ENCODE data around the gene RASL11B. TPM values are rescaled to one million over a fixed set of nuclear protein-coding genes. Genes with fewer than 3 reads are reported as not detected.

RASL11B gene, protein sequence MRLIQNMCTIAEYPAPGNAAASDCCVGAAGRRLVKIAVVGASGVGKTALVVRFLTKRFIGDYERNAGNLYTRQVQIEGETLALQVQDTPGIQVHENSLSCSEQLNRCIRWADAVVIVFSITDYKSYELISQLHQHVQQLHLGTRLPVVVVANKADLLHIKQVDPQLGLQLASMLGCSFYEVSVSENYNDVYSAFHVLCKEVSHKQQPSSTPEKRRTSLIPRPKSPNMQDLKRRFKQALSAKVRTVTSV
- under 1 TPM in 2 of 4 donors, not detected in 2; 0.55 to 0.64 TPM for total RNA-seq

DNA sequence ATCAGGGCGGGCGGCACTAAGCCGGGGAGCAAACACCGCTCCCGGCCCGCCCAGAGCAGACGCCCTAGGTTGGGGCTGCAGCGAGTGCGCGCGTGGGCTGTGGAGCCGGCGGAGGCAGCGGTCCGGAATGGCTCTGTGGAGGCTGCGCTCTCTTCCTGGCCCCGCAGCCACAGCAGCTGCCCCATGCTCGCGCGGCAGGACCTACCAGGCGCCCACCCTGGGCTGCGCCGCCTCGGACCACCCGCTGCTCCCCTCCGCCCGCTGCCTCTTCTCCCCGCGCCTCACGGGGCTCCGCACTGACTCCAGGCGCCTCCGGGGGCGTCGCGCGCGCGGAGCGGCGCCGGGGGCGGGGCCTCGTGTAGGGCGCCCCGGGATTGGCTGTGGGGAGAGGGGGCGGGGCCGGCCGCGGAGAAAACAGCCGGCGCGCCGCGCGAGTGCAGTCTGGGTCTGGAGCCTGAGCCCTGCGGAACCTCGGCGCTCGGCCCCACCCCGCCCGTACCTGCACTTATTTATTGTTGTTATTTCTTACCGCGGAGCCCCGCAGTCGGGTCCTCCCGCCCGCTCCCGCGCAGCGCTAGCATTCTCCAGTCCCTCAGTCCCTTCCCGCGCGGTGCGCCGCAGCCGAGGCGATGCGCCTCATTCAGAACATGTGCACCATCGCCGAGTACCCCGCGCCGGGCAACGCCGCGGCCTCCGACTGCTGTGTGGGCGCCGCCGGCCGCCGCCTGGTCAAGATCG lies at the start of gene RASL11B:
RASL11B (plus strand) TSS at position 439 of the 738 bp plus-strand sequence; CDS start at position 630, 191 bp downstream.
- intact Hi-C loops (cut with DNase I; ENCODE audit: low total_unique reads) (no loop called here), in situ Hi-C loops (cut with MboI; ENCODE audit: low pct_ligation_motif_present in 1 of 4, low pct_unique_long_range_greater_than_20kb in 1 of 4, low sequenced_read_pairs in 3 of 4) (no loop called here)
- Histone ChIP-seq H3K9me3 (no peaks in the 10 kb centered on the region), H3K27ac (peak within 1 kb of the TSS; percentile 36 to 55 (median 49)), H3K4me1 (peaks cover 4 to 14% (median 11%) of the 10 kb centered on the region in 4 donors), H3K4me3 (peak within 1 kb of the TSS; percentile 39 to 72 (median 54)), H3K36me3 (no peaks in the 10 kb centered on the region), H3K27me3 (peaks cover 16% of the 10 kb centered on the region)
- 0% methylated on average over 51 of the region's 94 CpGs; no CpG with 5 or more reads in 1 of the 2 donors for WGBS, 2 donors (ENCODE audit: low coverage in 1 of 2)
- TF ChIP-seq POLR2A (IDR thresholded peaks at IDR 0.05): peak; percentile 14
- TF ChIP-seq EP300 (IDR thresholded peaks at IDR 0.05; ENCODE audit: low read depth): no peak
- TF ChIP-seq, protein P1, sequence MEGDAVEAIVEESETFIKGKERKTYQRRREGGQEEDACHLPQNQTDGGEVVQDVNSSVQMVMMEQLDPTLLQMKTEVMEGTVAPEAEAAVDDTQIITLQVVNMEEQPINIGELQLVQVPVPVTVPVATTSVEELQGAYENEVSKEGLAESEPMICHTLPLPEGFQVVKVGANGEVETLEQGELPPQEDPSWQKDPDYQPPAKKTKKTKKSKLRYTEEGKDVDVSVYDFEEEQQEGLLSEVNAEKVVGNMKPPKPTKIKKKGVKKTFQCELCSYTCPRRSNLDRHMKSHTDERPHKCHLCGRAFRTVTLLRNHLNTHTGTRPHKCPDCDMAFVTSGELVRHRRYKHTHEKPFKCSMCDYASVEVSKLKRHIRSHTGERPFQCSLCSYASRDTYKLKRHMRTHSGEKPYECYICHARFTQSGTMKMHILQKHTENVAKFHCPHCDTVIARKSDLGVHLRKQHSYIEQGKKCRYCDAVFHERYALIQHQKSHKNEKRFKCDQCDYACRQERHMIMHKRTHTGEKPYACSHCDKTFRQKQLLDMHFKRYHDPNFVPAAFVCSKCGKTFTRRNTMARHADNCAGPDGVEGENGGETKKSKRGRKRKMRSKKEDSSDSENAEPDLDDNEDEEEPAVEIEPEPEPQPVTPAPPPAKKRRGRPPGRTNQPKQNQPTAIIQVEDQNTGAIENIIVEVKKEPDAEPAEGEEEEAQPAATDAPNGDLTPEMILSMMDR (IDR thresholded peaks at IDR 0.05): peak in 4 of 5 experiments; percentile 30 to 51 (median 34)
- TF ChIP-seq POLR2AphosphoS5 (IDR thresholded peaks at IDR 0.05): peak in 2 of 3 donors; percentile 44 to 52
- peak; percentile 84 for DNase-seq

DNA sequence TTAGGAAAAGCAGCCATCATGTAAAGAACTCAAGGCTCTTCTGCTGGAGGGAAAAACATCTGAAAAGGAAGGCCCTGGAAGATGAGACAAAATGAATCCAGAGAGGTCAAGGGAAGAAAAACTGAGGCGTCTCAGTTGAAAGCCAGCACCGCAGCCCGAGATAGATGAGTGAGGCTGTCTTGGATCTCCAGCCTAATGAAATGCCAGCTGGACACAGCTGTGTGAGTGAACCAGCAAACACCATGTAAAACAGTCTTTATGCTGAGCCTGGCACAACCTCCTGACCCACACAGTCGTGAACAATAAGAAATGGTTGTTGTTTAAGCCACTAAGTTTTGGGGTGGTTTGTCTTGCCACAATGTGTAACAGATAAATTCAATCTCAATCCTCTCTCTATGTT lies 48.6 kb upstream of the RASL11B start:
- no peaks in the 10 kb centered on the region for H3K36me3 ChIP-seq
- in situ Hi-C loops (cut with MboI; ENCODE audit: low pct_ligation_motif_present in 1 of 4, low pct_unique_long_range_greater_than_20kb in 1 of 4, low sequenced_read_pairs in 3 of 4): no loop called here
- no peak for TF ChIP-seq POLR2AphosphoS5 (IDR thresholded peaks at IDR 0.05)
- TF ChIP-seq, protein P1 (IDR thresholded peaks at IDR 0.05): no peak
- no peak for TF ChIP-seq POLR2A (IDR thresholded peaks at IDR 0.05)
- intact Hi-C loops (cut with DNase I; ENCODE audit: low total_unique reads): no loop called here
- no peaks in the 10 kb centered on the region for H3K27me3 ChIP-seq
- no peaks in the 10 kb centered on the region for H3K4me1 ChIP-seq
- WGBS, 2 donors (ENCODE audit: low coverage in 1 of 2): 72 to 80% methylated on average over 1 to 4 of the region's 4 CpGs
- H3K9me3 ChIP-seq: no peaks in the 10 kb centered on the region
- DNase-seq: no peak
- no peak overlapping the region for H3K4me3 ChIP-seq
- H3K27ac ChIP-seq: no peak overlapping the region

DNA sequence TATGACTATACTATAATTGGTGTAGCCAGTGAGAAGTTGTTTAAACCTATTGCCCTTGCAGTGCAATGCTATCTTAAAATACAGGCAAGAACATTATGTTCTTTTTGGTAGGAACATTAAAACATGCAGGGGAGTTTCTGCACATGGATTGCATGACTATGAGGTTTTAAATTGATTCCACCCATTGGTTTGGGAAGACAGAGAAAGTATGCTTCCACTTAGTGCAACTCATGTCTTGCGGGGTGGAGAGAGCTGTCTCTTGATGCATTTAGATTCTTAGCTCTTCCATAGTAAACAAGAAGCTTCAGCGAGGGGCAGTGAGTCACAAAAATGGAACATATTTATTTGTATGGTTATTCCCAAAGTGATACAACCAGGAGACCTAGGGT lies 39.5 kb upstream of the RASL11B start:
- peak overlapping the region; percentile 31 to 56 (median 48) for H3K27ac ChIP-seq
- no peak overlapping the region for H3K4me3 ChIP-seq
- peaks cover 0 to 11% (median 0%) of the 10 kb centered on the region in 4 donors for H3K4me1 ChIP-seq
- TF ChIP-seq POLR2AphosphoS5 (IDR thresholded peaks at IDR 0.05) (peak in 2 of 3 donors; percentile 24 to 52), EP300 (IDR thresholded peaks at IDR 0.05; ENCODE audit: low read depth) (no peak)
- TF ChIP-seq, protein P1 (IDR thresholded peaks at IDR 0.05): no peak
- no peaks in the 10 kb centered on the region for H3K9me3 ChIP-seq
- in situ Hi-C loops (cut with MboI; ENCODE audit: low pct_ligation_motif_present in 1 of 4, low pct_unique_long_range_greater_than_20kb in 1 of 4, low sequenced_read_pairs in 3 of 4) (no loop called here), intact Hi-C loops (cut with DNase I; ENCODE audit: low total_unique reads) (no loop called here)
- no peaks in the 10 kb centered on the region for H3K36me3 ChIP-seq
- H3K27me3 ChIP-seq: no peaks in the 10 kb centered on the region
- no peak for DNase-seq
- WGBS, 2 donors (ENCODE audit: low coverage in 1 of 2): 74% methylated on average over 2 of the region's 2 CpGs; no CpG with 5 or more reads in 1 of the 2 donors

DNA sequence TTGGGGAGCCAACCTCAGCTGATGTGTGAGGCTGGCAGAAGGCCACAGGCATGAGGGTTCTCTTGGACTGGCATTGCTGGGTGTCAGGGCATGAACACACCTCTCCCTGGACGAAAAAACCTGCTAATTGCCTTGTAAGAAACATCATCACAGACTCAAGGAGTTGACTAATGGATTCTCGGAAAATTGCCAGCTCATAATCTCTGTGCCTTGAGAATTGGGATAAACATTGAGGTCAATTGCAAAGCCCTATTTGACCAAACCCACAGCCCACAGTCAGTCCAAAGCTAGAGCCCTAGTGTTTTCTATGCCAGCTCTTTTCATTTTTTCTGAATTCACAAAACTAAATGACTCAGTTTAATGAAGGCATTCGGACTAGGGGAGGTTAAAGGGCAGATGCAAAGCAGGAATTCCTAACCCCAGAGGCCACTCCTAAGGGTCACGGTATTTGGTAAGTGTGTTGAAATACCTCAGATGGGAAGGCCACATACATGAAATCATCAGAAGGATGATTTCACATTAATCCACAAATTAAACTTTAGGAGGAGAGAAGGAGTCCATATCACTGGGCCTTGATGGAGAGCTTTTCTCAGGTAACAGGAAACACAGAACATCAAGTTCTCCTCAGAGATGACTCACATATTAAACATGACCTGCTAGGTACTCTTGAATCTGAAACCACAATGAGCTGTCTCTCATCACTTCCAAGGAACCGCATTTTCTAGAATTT lies 39.0 kb upstream of the RASL11B start:
- Histone ChIP-seq H3K4me3 (no peak overlapping the region), H3K9me3 (no peaks in the 10 kb centered on the region), H3K27me3 (no peaks in the 10 kb centered on the region), H3K36me3 (no peaks in the 10 kb centered on the region), H3K4me1 (peaks cover 0 to 11% (median 0%) of the 10 kb centered on the region in 4 donors), H3K27ac (peak overlapping the region; percentile 31 to 56 (median 48))
- 69 to 100% methylated on average over 1 to 5 of the region's 5 CpGs for WGBS, 2 donors (ENCODE audit: low coverage in 1 of 2)
- DNase-seq: no peak
- in situ Hi-C loops (cut with MboI; ENCODE audit: low pct_ligation_motif_present in 1 of 4, low pct_unique_long_range_greater_than_20kb in 1 of 4, low sequenced_read_pairs in 3 of 4) (no loop called here), intact Hi-C loops (cut with DNase I; ENCODE audit: low total_unique reads) (no loop called here)
- TF ChIP-seq, protein P1 (IDR thresholded peaks at IDR 0.05): no peak
- no peak for TF ChIP-seq POLR2AphosphoS5 (IDR thresholded peaks at IDR 0.05)
- no peak for TF ChIP-seq POLR2A (IDR thresholded peaks at IDR 0.05)
- no peak for TF ChIP-seq EP300 (IDR thresholded peaks at IDR 0.05; ENCODE audit: low read depth)

Measured in transverse colon (tissue), 4 donors.